Measurements from ENCODE around the gene HSPB7.

DNA sequence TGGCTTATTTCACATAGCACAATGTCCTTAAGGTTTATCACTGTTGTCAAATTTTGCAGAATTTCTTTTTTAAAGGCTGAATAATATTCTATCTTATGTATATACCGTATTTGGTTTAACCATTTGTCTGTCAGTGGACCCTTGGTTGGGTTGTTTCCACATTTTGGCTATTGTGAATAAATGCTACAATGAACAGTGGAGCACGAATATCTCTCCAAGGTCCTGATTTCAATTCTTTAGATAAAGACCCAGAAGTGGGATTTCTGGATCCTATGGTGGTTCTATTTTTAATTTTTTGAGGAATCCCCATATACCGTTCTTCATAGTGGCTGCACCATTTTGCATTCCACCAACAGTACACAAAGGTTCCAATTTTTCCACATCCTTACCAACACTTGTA is 36.2 kb downstream of the HSPB7 start:
- no peak for TF ChIP-seq SIN3A (conservative IDR thresholded peaks at IDR 0.05 in 1 of 2, IDR thresholded peaks at IDR 0.05 in 1 of 2; ENCODE audit: low read depth in 1 of 2, low read length in 2 of 2)
- TF ChIP-seq EZH2 (IDR thresholded peaks at IDR 0.05; ENCODE audit: low read depth, low read length, severe bottlenecking), result no peak
- TF ChIP-seq CTCF (IDR thresholded peaks at IDR 0.05; ENCODE audit: control extremely low read depth in 1 of 3, insufficient read depth in 1 of 3, low read depth in 1 of 3, low read length in 3 of 3), result no peak
- no peak for TF ChIP-seq RBBP5 (IDR thresholded peaks at IDR 0.05; ENCODE audit: borderline replicate concordance, low read depth, low read length)
- no peak for TF ChIP-seq CHD2 (IDR thresholded peaks at IDR 0.05; ENCODE audit: low read length)
- no peak for TF ChIP-seq YY1 (IDR thresholded peaks at IDR 0.05; ENCODE audit: low read depth, low read length)
